Measurements from ENCODE around the gene HES4.

DNA sequence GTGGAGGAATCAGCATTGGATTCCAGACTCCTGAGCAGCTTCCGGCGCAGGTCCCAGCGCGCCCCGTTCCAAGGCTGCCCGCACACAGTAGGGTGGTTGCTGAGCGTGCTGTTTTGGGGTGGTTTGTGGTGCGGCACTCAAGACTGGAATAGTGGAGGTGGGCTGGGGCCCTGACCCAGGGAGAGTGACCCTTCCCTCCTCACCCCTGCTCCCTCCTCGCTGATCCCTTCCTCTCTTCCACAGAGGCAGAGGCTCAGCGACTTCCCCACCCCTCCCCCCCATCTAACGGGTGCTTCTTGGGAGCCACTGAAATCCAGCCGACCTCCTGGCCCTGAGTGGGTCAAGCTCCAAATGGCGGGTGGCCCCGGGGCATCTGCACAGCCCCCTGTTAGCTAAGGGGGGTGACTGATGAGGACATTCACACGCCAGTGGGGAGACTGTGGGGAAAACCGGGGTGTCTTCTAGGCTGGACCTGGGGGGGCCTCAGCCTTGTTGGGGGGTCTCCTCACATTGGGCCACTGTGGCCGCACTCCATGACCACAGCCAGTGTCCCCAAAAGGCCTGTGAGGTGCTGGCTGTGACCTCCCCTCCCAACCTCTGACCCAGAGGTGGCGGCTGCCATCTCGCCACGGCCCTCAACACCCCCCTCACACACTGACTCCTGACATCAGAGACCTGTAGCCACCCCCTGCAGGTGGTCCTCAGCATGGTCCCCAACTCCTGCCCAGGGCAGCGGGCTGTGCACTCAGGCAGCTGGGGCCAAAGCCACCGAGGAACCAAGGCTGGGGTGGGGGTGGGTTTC is 3.9 kb upstream of the HES4 start:
- TF ChIP-seq POLR2A (IDR thresholded peaks at IDR 0.05; ENCODE audit: low read depth, low read length) (no peak), POLR2AphosphoS5 (IDR thresholded peaks at IDR 0.05; ENCODE audit: low read depth, low read length) (no peak), TAF1 (IDR thresholded peaks at IDR 0.05; ENCODE audit: low read depth, low read length) (no peak), SPI1 (IDR thresholded peaks at IDR 0.05; ENCODE audit: low read depth, low read length) (no peak)
